Measurements from ENCODE around the gene FOSL1. TPM values are rescaled to one million over a fixed set of nuclear protein-coding genes. Genes with fewer than 3 reads are reported as not detected.

FOSL1 gene
- total RNA-seq, 4 donors from 2014 or later, result 11.9 to 72.7 (median 35.6) TPM

DNA sequence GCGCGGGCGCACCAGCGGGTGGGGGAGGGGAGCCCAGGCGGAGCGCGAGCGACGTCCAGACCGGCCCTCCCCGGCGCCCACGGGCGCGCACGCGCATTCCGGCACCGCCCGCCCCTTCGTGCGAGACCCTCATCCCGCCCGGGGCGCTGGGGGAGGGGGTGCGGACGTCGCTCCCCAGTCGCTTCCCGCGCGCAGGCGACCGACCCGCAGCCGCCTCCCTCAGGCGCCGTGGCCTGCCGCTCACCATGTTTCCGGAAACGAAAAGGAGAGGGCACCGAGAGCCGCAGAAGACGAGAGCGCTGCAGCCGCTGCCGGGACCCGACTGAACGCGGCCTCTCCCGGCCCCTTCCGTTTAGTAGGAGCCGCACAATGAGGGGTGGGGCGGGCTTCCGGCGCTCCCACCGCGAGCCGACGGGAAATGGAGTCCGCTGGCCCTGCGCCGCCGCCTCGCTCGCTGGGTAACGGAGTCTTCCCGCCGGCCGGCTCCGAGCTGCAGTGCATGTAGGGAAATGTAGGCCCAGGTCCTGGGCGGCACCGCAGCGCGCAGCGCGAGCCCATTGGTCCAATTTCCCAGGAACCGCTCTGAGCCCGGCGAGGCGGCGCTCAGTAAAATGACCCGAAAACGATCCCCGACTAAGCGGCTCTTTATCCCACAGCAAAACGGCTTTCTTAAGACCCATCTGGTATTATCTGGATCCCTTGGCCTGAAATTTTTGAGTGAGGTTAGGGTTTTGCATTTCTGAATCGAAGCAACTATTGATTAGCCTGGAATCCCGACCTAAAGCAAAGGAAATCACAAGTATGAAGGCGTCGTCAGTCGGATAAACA lies 42.1 kb downstream of the FOSL1 start, which contains the start of gene CFL1:
Gene CFL1 (minus strand): TSS at position 328 of the 828 bp plus-strand sequence. CDS start 81 bp downstream, at position 247.
- Histone ChIP-seq H3K27ac (peak within 1 kb of the TSS; percentile 96 to 98 (median 97)), H3K4me1 (peaks cover 27 to 82% (median 34%) of the 10 kb centered on the region in 3 donors), H3K4me3 (peak within 1 kb of the TSS; percentile 83 to 94 (median 86)), H3K27me3 (no peaks in the 10 kb centered on the region), H3K36me3 (peaks cover 27 to 50% (median 41%) of the 10 kb centered on the region in 3 donors), H3K9me3 (no peaks in the 10 kb centered on the region)
- peak; percentile 87 for DNase-seq
- TF ChIP-seq POLR2A (IDR thresholded peaks at IDR 0.05), result peak; percentile 80 to 99 (median 93)
- TF ChIP-seq, protein P1, sequence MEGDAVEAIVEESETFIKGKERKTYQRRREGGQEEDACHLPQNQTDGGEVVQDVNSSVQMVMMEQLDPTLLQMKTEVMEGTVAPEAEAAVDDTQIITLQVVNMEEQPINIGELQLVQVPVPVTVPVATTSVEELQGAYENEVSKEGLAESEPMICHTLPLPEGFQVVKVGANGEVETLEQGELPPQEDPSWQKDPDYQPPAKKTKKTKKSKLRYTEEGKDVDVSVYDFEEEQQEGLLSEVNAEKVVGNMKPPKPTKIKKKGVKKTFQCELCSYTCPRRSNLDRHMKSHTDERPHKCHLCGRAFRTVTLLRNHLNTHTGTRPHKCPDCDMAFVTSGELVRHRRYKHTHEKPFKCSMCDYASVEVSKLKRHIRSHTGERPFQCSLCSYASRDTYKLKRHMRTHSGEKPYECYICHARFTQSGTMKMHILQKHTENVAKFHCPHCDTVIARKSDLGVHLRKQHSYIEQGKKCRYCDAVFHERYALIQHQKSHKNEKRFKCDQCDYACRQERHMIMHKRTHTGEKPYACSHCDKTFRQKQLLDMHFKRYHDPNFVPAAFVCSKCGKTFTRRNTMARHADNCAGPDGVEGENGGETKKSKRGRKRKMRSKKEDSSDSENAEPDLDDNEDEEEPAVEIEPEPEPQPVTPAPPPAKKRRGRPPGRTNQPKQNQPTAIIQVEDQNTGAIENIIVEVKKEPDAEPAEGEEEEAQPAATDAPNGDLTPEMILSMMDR (IDR thresholded peaks at IDR 0.05), result peak in 2 of 6 experiments; percentile 5 to 42
- intact Hi-C loops (cut with DNase I), result no loop called here
- WGBS, 2 donors, result 0 to 1% methylated on average over 10 to 16 of the region's 92 CpGs

- H3K9me3 ChIP-seq, result no peaks in the 10 kb centered on the region
- peak overlapping the region; percentile 83 to 94 (median 86) for H3K4me3 ChIP-seq
- no peaks in the 10 kb centered on the region for H3K27me3 ChIP-seq
- DNase-seq, result no peak
- 0% methylated on average over 2 of the region's 49 CpGs; no CpG with 5 or more reads in 1 of the 2 donors for WGBS, 2 donors
- peak overlapping the region; percentile 96 to 98 (median 97) for H3K27ac ChIP-seq
- peaks cover 27 to 77% (median 33%) of the 10 kb centered on the region in 3 donors for H3K4me1 ChIP-seq
- TF ChIP-seq POLR2A (IDR thresholded peaks at IDR 0.05), result no peak
- TF ChIP-seq, protein P1 (IDR thresholded peaks at IDR 0.05), result no peak
- intact Hi-C loops (cut with DNase I), result no loop called here
- H3K36me3 ChIP-seq, result peaks cover 31 to 50% (median 43%) of the 10 kb centered on the region in 3 donors
Observed at GRCh38 chr11:65857500-65857852, 42.7 kb downstream of the FOSL1 start.

GRCh38 chr11:65856689-65857499 lies 43.3 kb downstream of the FOSL1 start:
- TF ChIP-seq, protein P1 (IDR thresholded peaks at IDR 0.05), result peak in 1 of 6 experiments; percentile 2
- peak in 2 of 4 donors; percentile 39 to 76 for TF ChIP-seq POLR2A (IDR thresholded peaks at IDR 0.05)
- Histone ChIP-seq H3K36me3 (peaks cover 31 to 50% (median 42%) of the 10 kb centered on the region in 3 donors), H3K27me3 (no peaks in the 10 kb centered on the region), H3K27ac (peak overlapping the region; percentile 96 to 98 (median 97)), H3K9me3 (no peaks in the 10 kb centered on the region), H3K4me3 (peak overlapping the region; percentile 83 to 94 (median 86)), H3K4me1 (peaks cover 26 to 71% (median 27%) of the 10 kb centered on the region in 3 donors)
- peak; percentile 46 for DNase-seq
- intact Hi-C loops (cut with DNase I), result no loop called here
- 4 to 5% methylated on average over 8 to 18 of the region's 57 CpGs for WGBS, 2 donors

DNA sequence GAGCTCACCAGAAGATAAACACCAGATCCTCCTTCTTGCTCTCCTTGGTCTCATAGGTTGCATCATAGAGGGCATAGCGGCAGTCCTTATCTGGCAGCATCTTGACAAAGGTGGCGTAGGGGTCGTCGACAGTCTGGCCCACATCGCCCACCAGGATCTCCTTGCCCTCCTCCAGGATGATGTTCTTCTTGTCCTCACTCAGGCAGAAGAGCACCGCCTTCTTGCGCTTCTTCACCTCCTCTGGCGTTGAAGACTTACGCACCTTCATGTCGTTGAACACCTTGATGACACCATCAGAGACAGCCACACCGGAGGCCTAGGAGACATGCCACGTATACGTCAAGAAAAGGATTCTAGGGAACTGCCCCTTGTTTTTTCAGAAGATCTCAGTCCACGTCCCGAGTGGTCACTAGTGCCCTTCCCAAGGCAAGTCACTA lies 44.2 kb downstream of the FOSL1 start:
- Histone ChIP-seq H3K36me3 (peaks cover 37 to 55% (median 40%) of the 10 kb centered on the region in 3 donors), H3K4me1 (peaks cover 16 to 62% (median 18%) of the 10 kb centered on the region in 3 donors), H3K4me3 (peak overlapping the region in 3 of 4 donors; percentile 83 to 94 (median 84)), H3K27me3 (no peaks in the 10 kb centered on the region), H3K9me3 (no peaks in the 10 kb centered on the region), H3K27ac (peak overlapping the region in 2 of 4 donors; percentile 96 to 97)
- DNase-seq, result no peak
- 79 to 87% methylated on average over 15 of the region's 15 CpGs for WGBS, 2 donors
- intact Hi-C loops (cut with DNase I), result no loop called here
- TF ChIP-seq, protein P1 (IDR thresholded peaks at IDR 0.05), result no peak
- no peak for TF ChIP-seq POLR2A (IDR thresholded peaks at IDR 0.05)
